HG03103 (cell line): ENCODE results near the gene LRP10.

Experiments
- ATAC-seq: cut with Tn5 transposase; IDR thresholded peaks from one replicate; pipeline ENCODE4 v1.9.1; 2021; ENCODE audit warnings: low read depth; ENCODE audit not compliant: unreplicated experiment

LRP10 gene

GRCh38 chr14:22884738-22885523 is 13.4 kb downstream of the LRP10 start:
- no peak for ATAC-seq

GRCh38 chr14:22885975-22886374 is 14.4 kb downstream of the LRP10 start:
- no peak for ATAC-seq

- peak; percentile 51 for ATAC-seq
Measured at GRCh38 chr14:22886500-22887259, 15.1 kb downstream of the LRP10 start.

GRCh38 chr14:22887260-22887989 is 15.9 kb downstream of the LRP10 start:
- ATAC-seq: peak; percentile 34

- peak; percentile 40 for ATAC-seq
Measured at GRCh38 chr14:22887990-22888378, 16.4 kb downstream of the LRP10 start.

GRCh38 chr14:22888662-22889061 is 17.1 kb downstream of the LRP10 start:
- no peak for ATAC-seq

GRCh38 chr14:22890416-22890815 is 18.9 kb downstream of the LRP10 start:
- no peak for ATAC-seq

GRCh38 chr14:22892488-22892887 is 20.9 kb downstream of the LRP10 start:
- no peak for ATAC-seq

- no peak for ATAC-seq
Measured at GRCh38 chr14:22893706-22894105, 22.2 kb downstream of the LRP10 start.

GRCh38 chr14:22895402-22895801 is 23.9 kb downstream of the LRP10 start:
- ATAC-seq: no peak

- ATAC-seq: no peak
Measured at GRCh38 chr14:22896356-22896755, 24.8 kb downstream of the LRP10 start.

- ATAC-seq: no peak
Measured at GRCh38 chr14:22896760-22897159, 25.2 kb downstream of the LRP10 start.

- no peak for ATAC-seq
Measured at GRCh38 chr14:22897357-22897756, 25.8 kb downstream of the LRP10 start.

- no peak for ATAC-seq
Measured at GRCh38 chr14:22898302-22899090, 27.0 kb downstream of the LRP10 start.

- ATAC-seq: no peak
Measured at GRCh38 chr14:22900081-22900799, 28.7 kb downstream of the LRP10 start.

GRCh38 chr14:22901799-22902198 is 30.3 kb downstream of the LRP10 start:
- ATAC-seq: no peak

- no peak for ATAC-seq
Measured at GRCh38 chr14:22903742-22904087, 32.2 kb downstream of the LRP10 start.

- no peak for ATAC-seq
Measured at GRCh38 chr14:22905627-22906026, 34.1 kb downstream of the LRP10 start.

- ATAC-seq: no peak
Measured at GRCh38 chr14:22906073-22906472, 34.5 kb downstream of the LRP10 start.

- no peak for ATAC-seq
Measured at GRCh38 chr14:22907429-22907828, 35.9 kb downstream of the LRP10 start.
